Suprapubic skin (tissue), 4 donors: Measurements from ENCODE around the gene USF2. TPM values are rescaled to one million over a fixed set of nuclear protein-coding genes. Genes with fewer than 3 reads are reported as not detected.
A peak's percentile ranks its signal among the peaks of the same experiment; 100 is the strongest.

Source experiments
- DNase-seq, 2 donors: peaks; one replicate each; pipeline ENCODE4 v3.0.0-alpha.2; 2019; ENCODE audit warnings: low spot score in 2 of 2
- H3K27ac ChIP-seq: fragments of 200-600 bp; sonication (generic); one replicate; pipeline ENCODE4 v1.5.1; 2019
- H3K27me3 ChIP-seq: fragments of 200-600 bp; sonication (generic); one replicate; pipeline ENCODE4 v1.5.1; 2019
- H3K36me3 ChIP-seq: fragments of 200-600 bp; sonication (generic); one replicate; pipeline ENCODE4 v1.5.1; 2019
- H3K4me1 ChIP-seq: fragments of 200-600 bp; sonication (generic); one replicate; pipeline ENCODE4 v1.5.1; 2019
- H3K4me3 ChIP-seq: fragments of 200-600 bp; sonication (generic); one replicate; pipeline ENCODE4 v1.5.1; 2019; ENCODE audit warnings: mild to moderate bottlenecking
- H3K9me3 ChIP-seq: fragments of 200-600 bp; sonication (generic); one replicate; pipeline ENCODE4 v1.5.1; 2019
- CTCF ChIP-seq, 2 donors: fragments of 200-600 bp in 1 of 2; fragments of 450-650 bp in 1 of 2; sonication (generic) in 1 of 2; IDR thresholded peaks; one replicate each; pipeline ENCODE4 v1.5.1; 2016 to 2019; ENCODE audit warnings: antibody characterized with exemption in 2 of 2, mild to moderate bottlenecking in 1 of 2, moderate library complexity in 1 of 2
- EP300 ChIP-seq: sonication (generic); formaldehyde crosslinking; IDR thresholded peaks from one replicate; pipeline ENCODE4 v1.6.1; 2017; ENCODE audit warnings: antibody characterized with exemption
- POLR2A ChIP-seq, 2 donors: fragments of 450-650 bp; IDR thresholded peaks; one replicate each; pipeline ENCODE4 v1.6.1; 2017; ENCODE audit warnings: antibody characterized with exemption in 2 of 2, mild to moderate bottlenecking in 2 of 2, moderate library complexity in 2 of 2
- POLR2AphosphoS5 ChIP-seq, 3 donors: sonication (generic); formaldehyde crosslinking; IDR thresholded peaks; one replicate each; pipeline ENCODE4 v1.6.1; 2017; ENCODE audit warnings: antibody characterized with exemption in 3 of 3
- WGBS: methylation state at CpG from one replicate; pipeline ENCODE4 v1.1.5; 2018; 5-methylcytosine and 5-hydroxymethylcytosine counted together
- total RNA-seq, 4 donors: library from RNA; depleted of rRNA; stranded (reverse); fragments of >200 nt; gene quantifications; one replicate each; pipeline ENCODE4 v1.1.0, GENCODE V29; 2016

Gene USF2
- total RNA-seq, 4 donors from 2014 or later: 111 to 178 (median 122) TPM

GRCh38 chr19:35257113-35257461 lies 11.7 kb upstream of the USF2 start:
- Histone ChIP-seq H3K4me1 (peaks cover 9% of the 10 kb centered on the region), H3K27ac (no peak overlapping the region)
- WGBS: 89% methylated on average over 9 of the region's 9 CpGs

GRCh38 chr19:35260694-35261304 lies 8.0 kb upstream of the USF2 start:
- peak in 1 of 2 donors; percentile 41 for DNase-seq
- Histone ChIP-seq H3K36me3 (peaks cover 6% of the 10 kb centered on the region), H3K9me3 (no peaks in the 10 kb centered on the region), H3K4me3 (no peak overlapping the region), H3K27me3 (peaks cover 7% of the 10 kb centered on the region), H3K4me1 (peaks cover 33% of the 10 kb centered on the region), H3K27ac (no peak overlapping the region)
- WGBS: 72% methylated on average over 10 of the region's 10 CpGs
- TF ChIP-seq POLR2A (IDR thresholded peaks at IDR 0.05) (no peak), CTCF (IDR thresholded peaks at IDR 0.05) (no peak), POLR2AphosphoS5 (IDR thresholded peaks at IDR 0.05) (no peak), EP300 (no peak)

More at GRCh38 chr19:35257113-35257461, 11.7 kb upstream of the USF2 start:
- Histone ChIP-seq H3K4me3 (no peak overlapping the region), H3K27me3 (peaks cover 7% of the 10 kb centered on the region), H3K36me3 (peaks cover 15% of the 10 kb centered on the region), H3K9me3 (no peaks in the 10 kb centered on the region)
- DNase-seq: peak in 1 of 2 donors; percentile 74
- no peak for TF ChIP-seq EP300
- no peak for TF ChIP-seq CTCF (IDR thresholded peaks at IDR 0.05)
- TF ChIP-seq POLR2AphosphoS5 (IDR thresholded peaks at IDR 0.05): no peak
- TF ChIP-seq POLR2A (IDR thresholded peaks at IDR 0.05): no peak

- H3K27me3 ChIP-seq: peaks cover 7% of the 10 kb centered on the region
- H3K27ac ChIP-seq: no peak overlapping the region
- peaks cover 40% of the 10 kb centered on the region for H3K4me1 ChIP-seq
- peak in 1 of 2 donors; percentile 77 for DNase-seq
- no peak for TF ChIP-seq EP300
- no peak for TF ChIP-seq POLR2AphosphoS5 (IDR thresholded peaks at IDR 0.05)
- no peak for TF ChIP-seq CTCF (IDR thresholded peaks at IDR 0.05)
- TF ChIP-seq POLR2A (IDR thresholded peaks at IDR 0.05): no peak
- H3K4me3 ChIP-seq: no peak overlapping the region
- H3K36me3 ChIP-seq: peaks cover 6% of the 10 kb centered on the region
- WGBS: 71% methylated on average over 6 of the region's 12 CpGs
- no peaks in the 10 kb centered on the region for H3K9me3 ChIP-seq
These were observed 7.2 kb upstream of the USF2 start for GRCh38 chr19:35261356-35262100.

GRCh38 chr19:35262101-35262761 lies 6.5 kb upstream of the USF2 start:
- H3K27me3 ChIP-seq: peaks cover 4% of the 10 kb centered on the region
- no peaks in the 10 kb centered on the region for H3K9me3 ChIP-seq
- TF ChIP-seq EP300: no peak
- no peak for TF ChIP-seq CTCF (IDR thresholded peaks at IDR 0.05)
- no peak for TF ChIP-seq POLR2AphosphoS5 (IDR thresholded peaks at IDR 0.05)
- TF ChIP-seq POLR2A (IDR thresholded peaks at IDR 0.05): no peak
- DNase-seq: peak in 1 of 2 donors; percentile 54
- H3K27ac ChIP-seq: no peak overlapping the region
- H3K36me3 ChIP-seq: peaks cover 6% of the 10 kb centered on the region
- H3K4me1 ChIP-seq: peaks cover 47% of the 10 kb centered on the region
- 78% methylated on average over 12 of the region's 17 CpGs for WGBS
- H3K4me3 ChIP-seq: no peak overlapping the region
